Neural progenitor cell (in vitro differentiated cells): ENCODE measurements around the gene VPS72.

Experiments
- EZH2 ChIP-seq: fragments of 200-600 bp; sonication (generic); IDR thresholded peaks from 2 replicates; pipeline ENCODE4 v1.6.1; 2017; ENCODE audit warnings: antibody characterized with exemption, mild to moderate bottlenecking, moderate library complexity
- EZH2phosphoT487 ChIP-seq: fragments of 200-600 bp; sonication (generic); IDR thresholded peaks from 2 replicates; pipeline ENCODE4 v1.6.1; 2017; ENCODE audit warnings: antibody characterized with exemption
- TF ChIP-seq, protein P1 (sequence below): fragments of 200-600 bp; sonication (generic); IDR thresholded peaks from 2 replicates; pipeline ENCODE4 v1.5.1; 2017; ENCODE audit warnings: antibody characterized with exemption, mild to moderate bottlenecking

DNA sequence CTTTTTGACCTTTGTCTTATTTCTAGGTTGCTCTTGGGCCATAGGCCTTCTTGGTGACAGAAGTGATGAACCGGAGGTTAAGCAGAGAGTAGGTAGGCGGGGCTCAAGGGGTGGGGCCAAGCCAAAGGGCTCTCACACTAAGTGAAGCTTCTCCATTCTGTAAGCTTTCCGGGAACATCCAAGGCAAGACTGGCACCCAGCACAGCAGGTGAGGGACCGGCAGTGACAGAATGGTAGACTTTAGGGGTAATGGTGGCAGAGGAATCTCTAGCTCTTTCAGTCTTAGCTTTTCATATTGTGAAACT lies 33.5 kb downstream of the VPS72 start, which contains the start of gene TNFAIP8L2:
- TF ChIP-seq, protein P1, sequence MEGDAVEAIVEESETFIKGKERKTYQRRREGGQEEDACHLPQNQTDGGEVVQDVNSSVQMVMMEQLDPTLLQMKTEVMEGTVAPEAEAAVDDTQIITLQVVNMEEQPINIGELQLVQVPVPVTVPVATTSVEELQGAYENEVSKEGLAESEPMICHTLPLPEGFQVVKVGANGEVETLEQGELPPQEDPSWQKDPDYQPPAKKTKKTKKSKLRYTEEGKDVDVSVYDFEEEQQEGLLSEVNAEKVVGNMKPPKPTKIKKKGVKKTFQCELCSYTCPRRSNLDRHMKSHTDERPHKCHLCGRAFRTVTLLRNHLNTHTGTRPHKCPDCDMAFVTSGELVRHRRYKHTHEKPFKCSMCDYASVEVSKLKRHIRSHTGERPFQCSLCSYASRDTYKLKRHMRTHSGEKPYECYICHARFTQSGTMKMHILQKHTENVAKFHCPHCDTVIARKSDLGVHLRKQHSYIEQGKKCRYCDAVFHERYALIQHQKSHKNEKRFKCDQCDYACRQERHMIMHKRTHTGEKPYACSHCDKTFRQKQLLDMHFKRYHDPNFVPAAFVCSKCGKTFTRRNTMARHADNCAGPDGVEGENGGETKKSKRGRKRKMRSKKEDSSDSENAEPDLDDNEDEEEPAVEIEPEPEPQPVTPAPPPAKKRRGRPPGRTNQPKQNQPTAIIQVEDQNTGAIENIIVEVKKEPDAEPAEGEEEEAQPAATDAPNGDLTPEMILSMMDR: no peak
- TF ChIP-seq EZH2phosphoT487: no peak
- TF ChIP-seq EZH2: no peak
